HG03378 (cell line): Measurements from ENCODE around the gene SPATA31E1.
"Not testable (repeated sequence)": the region's sequence is repeated elsewhere in the genome, so short reads cannot be mapped to it uniquely, and the experiment has no call there.

Source experiments
- ATAC-seq: cut with Tn5 transposase; IDR thresholded peaks from one replicate; pipeline ENCODE4 v1.9.1; 2021; ENCODE audit warnings: mild to moderate bottlenecking, moderate library complexity; ENCODE audit not compliant: unreplicated experiment

SPATA31E1 gene

DNA sequence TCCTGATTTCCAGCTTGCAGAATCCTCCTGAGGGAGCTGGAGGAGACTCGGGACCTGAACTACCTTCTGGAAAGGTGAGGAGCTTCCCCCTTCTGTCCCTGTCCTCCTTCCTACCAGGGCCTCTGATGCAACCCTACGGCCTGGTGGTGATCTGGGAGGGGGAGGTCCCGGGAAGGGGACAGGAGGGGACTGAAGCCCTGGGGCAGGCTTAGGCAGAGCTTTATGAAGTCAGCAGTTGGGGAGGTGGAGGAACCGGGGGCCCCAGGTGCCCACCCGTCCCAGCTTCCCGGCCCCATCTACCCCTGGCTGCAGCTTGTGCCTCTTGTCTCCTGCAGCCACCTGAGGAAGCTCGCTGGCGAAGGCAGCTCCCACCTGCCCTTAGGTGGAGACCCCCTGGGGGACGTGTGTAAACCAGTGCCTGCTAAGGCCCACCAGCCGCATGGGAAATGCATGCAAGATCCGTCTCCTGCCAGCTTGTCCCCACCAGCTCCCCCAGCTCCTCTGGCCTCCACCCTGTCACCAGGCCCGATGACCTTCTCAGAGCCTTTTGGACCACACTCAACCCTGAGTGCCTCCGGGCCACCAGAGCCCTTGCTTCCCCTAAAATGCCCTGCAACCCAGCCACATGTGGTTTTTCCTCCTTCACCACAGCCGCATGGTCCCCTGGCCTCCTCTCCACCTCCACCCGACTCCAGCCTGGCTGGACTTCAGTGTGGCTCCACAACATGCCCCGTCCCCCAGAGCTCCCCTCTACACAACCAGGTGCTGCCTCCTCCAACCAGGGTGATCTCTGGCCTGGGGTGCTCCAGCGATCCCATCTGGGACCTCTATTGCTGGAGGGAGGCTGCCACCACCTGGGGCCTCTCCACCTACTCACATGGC lies 2.1 kb downstream of the SPATA31E1 start:
- ATAC-seq = no peak

DNA sequence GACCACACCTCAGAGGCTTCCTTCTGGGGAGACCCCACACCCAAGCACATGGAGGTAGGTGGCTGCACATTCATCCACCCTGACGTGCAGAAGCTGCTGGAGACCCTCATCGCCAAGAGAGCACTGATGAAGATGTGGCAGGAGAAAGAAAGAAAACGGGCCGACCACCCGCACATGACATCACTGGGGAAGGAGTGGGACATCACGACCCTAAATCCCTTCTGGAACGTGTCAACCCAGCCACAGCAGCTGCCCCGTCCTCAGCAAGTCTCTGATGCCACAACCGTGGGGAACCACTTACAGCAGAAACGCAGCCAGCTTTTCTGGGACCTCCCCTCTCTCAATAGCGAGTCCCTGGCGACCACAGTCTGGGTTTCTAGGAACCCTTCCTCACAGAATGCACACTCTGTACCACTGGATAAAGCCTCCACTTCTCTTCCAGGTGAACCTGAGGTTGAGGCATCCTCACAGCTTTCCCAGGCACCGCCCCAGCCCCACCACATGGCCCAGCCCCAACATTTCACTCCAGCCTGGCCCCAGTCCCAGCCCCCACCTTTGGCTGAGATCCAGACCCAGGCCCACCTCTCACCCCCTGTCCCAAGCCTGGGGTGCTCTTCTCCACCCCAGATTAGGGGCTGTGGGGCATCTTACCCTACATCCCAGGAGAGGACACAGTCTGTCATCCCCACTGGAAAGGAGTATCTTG lies 3.0 kb downstream of the SPATA31E1 start:
- ATAC-seq = no peak

DNA sequence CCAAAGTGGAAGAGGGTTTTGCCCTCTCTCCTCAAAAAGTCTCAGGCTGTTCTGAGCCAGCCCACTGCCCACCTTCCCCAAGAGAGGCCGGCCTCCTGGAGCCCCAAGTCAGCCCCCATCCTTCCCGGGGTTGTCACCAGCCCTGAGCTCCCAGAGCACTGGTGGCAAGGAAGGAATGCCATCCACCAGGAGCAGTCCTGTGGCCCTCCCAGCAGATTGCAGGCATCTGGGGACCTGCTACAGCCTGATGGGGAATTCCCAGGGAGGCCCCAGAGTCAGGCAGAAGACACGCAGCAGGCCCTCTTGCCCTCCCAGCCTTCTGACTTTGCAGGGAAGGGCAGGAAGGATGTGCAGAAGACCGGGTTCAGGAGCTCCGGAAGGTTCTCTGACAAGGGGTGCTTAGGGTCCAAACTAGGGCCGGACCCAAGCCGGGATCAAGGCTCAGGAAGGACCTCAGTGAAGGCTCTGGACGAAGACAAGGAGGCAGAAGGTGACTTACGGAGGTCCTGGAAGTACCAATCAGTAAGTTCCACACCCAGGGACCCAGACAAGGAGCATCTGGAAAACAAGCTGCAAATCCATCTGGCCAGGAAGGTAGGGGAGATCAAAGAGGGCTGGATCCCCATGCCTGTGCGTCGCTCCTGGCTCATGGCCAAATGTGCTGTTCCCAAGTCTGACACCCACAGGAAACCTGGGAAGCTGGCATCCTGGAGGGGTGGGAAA lies 3.7 kb downstream of the SPATA31E1 start:
- no peak for ATAC-seq

DNA sequence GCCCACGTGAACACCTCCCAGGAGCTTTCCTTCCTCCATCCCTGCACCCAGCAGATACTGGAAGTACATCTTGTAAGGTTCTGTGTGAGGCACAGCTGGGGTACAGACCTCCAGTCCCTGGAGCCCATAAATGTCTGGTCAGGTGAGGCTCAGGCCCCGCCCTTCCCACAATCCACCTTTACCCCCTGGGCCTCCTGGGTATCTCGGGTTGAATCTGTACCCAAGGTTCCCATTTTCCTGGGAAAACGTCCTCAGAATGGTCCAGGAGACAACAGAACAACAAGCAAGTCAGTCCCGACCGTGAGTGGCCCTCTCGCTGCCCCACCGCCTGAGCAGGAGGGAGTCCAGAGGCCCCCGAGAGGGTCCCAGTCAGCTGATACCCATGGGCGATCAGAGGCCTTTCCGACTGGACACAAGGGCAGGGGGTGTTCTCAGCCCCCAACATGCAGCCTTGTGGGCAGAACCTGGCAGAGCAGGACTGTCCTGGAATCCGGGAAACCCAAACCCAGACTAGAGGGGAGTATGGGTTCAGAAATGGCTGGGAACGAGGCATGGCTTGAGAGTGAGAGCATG lies 4.3 kb downstream of the SPATA31E1 start:
- ATAC-seq = no peak

DNA sequence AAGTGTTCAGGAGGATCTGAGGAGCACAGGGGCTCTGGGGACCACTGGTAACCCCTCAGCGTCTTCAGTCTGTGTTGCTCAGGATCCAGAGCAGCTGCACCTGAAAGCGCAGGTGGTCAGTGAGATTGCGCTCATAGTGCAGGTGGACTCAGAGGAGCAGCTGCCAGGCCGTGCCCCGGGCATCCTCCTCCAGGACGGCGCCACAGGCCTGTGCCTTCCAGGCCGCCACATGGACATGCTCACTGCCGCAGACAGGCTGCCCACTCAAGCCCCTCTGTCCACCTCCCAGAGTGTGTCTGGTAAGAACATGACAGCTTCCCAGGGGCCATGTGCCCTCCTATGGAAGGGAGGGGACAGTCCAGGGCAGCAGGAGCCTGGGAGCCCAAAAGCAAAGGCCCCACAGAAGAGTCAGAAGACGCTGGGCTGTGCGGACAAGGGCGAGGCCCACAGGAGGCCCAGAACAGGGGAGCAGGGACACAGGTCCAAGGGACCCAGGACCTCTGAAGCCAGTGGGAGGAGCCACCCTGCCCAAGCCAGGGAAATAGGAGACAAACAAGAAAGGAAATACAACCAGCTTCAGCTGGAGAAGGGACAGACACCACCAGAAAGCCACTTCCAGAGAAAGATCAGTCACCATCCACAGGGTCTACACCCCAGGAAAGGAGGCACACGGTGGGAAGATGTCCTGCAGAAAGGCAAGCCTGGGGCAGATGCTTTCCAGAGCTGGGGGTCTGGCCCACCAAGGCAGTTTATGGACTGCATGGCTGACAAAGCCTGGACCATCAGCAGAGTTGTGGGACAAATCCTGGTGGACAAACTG lies 5.2 kb downstream of the SPATA31E1 start:
- no peak for ATAC-seq

DNA sequence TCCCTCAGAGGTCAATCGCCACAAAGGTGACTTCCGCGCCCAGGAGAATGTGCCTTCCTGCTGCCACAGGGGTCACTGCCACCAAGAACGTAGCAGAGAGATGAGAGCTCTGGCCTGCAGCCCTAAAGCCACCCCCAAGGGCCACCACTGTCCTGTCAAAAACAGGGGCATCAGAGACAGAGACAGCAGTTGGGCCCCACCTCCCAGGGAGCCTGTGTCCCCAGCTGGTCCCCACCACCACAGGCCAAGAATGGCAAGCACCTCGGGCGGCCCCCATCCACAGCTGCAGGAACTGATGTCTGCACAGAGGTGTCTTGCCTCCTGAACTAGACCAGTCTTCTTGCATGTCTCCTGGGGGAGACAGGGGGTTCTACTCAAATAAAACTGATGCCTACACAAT lies 5.8 kb downstream of the SPATA31E1 start:
- no peak for ATAC-seq

DNA sequence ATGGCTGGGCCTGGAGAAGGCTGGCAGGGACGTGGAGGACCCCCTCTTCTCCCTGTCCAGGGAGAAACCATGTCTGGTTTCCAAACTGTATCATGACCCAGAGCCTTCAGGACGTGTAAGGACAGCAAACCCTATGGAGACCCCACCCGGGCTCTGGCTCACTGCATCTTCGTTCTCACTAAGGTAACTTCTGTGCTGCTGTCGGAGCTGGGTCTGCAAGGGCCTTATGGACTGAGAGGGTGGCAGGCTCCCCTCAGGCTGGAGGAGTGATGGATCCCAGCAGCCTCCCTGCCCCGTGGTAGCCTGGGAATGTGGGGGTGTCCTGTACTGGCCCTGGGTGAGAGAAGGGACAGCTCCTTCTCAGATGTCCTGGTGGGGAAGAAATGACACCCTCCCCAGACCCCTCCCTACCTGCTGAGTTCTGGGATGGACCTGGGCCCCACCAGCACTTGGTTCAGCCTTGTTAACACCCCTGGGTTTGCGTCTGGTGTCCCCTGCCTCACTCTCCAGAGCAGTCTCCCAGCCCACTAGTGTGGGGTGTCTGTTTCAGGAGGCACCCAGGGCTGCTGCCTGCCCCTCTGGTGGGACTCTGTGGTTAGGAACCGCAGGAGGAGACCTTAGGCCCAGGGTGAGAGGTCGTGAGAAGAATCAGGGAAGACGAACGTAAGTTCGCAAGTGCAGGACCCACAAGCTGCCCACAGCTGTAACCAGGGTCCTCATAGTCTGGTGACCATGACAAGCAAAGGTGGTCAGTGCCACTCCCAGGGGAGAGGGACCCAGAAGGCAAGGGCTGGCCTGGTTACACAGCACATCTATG lies 6.6 kb downstream of the SPATA31E1 start:
- no peak for ATAC-seq

DNA sequence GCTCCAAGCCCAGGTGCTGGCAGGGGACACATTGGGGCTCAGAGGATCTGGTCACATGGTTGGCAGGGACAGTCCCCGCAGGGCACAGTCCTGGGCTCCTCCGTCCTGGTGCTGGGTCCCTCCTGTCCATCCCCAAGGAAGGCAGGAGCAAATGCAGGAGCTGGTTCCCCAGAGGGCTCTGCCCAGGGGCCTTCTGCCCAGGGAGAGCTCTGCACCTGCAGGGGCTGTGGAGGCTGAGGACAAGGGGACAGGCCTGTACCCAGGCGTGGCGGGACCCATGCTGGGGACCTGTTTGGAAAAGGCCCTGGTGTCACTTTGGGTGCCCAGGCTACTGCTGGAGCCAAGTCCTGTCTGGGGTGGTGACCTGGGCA lies 7.2 kb downstream of the SPATA31E1 start:
- no peak for ATAC-seq

DNA sequence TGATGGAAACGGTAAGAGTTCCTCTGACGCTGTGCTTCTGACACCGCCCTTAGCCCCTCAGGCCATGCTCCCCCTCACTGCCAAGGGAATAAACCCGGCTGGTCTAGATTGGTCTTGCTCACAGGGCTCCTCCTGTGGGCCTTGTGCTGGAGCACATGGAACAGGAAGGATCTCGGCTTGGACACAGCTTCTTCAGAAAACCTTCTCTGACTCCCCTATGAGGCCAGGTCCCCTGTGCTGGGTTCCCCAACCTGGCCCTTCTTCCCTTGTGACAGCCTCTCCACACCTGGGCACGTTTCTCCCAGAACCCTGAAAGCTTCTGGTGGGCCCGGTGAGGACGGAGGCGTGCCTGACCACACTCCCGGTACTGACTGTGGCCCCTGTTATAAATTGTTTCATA lies 8.2 kb downstream of the SPATA31E1 start:
- ATAC-seq = no peak

DNA sequence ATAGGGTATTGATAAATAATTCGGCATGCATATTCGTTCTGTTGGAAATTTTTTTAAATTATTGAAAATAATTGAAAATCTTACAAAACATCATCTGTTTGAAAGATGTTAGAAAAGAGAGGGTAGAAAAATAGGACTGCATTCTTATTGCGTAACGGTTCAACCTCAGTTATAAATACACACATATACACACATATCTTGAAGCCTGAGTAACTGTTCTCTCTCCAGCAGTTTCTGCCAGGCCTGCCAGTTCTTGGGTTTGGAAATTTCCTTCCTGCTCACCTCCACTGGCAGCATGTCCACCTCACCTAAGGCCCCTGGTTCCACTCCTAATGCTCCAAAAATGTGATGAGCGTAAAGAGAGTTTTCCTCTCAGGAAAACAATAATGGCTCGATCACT lies 9.1 kb downstream of the SPATA31E1 start:
- ATAC-seq = no peak

DNA sequence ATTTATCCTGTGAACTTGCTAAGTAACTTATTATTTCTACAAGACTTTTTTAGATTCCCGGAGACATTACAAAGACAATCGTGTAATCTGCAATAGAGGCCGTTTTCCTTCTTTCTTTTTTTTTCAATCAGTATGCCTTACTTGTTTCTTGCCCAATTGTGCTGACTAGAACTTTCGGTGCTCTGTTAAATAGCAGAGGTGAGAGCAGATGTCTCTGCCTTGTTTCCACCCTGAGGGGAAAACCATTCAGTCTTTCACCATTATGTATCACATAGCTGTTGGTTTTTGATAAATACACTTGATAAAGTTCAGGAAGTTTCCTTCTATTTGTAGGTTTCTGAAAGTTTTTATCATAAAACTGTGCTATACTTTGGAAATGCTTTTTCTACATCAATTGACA lies 10.3 kb downstream of the SPATA31E1 start:
- ATAC-seq = no peak

DNA sequence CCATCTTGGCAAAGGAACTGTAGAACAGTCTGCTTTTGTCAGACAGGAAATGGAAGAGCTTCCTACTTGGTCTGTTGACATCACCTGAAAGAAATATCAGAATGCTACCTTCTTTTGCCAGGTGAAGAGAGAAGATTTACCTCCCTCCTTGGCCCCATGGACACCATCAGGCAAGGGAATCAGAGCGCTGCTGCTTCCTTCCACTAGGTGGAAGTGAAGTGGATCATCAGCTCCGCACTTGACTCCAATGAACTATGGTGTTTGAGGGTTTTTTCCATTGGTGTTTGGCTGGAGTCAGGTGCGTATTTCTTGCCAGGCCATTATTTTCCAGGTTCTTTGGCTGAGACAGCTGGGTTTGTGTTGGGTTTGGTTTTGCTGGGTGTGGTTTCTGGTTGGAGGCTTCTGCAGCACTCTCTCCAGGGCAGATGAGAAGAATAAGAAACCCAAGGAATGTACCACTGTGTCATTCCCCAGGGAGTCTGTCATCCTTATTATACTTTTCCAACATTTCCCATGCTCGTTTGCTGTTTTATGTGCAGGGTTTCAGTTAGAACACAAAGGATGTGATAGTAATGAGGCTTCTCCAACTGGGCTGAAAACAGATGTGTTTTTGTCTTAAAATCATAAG lies 12.4 kb downstream of the SPATA31E1 start:
- ATAC-seq = no peak

DNA sequence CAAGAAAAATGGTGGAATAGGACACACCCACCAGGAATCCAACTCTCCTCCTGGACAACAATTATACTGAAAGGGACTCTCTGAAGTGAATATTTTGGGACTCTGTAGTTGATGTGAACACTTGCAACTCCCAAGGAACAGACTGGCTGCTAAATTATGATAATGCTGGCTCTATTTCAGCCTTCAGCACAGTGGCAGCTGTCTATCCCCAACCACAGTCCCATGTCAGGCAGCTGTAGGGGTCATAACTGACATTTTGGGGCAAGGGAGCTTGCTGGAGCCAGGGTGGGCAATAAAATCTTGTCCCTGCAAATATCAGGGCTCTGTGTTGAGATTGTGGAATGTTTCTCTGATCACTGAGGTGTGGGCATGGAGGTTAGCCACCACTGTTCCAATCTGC lies 14.2 kb downstream of the SPATA31E1 start:
- no peak for ATAC-seq

DNA sequence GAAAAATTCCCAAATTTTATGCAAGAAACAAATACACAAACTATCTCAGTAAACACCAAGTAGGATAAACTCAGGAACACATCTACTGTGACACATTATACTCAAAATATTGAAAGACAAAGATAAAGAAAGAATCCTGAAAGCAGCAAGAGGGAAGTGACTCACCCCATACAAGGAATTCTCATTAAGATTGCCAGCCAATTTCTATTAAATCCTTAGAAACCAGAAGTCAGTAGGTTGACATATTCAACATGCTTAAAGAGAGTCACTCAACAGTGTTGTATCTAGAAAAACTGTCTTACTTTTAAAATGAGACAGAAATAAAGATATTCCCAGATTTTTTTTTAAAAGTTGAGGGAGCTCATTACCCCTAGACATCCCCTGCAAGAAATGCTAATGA lies 15.5 kb downstream of the SPATA31E1 start:
- ATAC-seq = no peak

DNA sequence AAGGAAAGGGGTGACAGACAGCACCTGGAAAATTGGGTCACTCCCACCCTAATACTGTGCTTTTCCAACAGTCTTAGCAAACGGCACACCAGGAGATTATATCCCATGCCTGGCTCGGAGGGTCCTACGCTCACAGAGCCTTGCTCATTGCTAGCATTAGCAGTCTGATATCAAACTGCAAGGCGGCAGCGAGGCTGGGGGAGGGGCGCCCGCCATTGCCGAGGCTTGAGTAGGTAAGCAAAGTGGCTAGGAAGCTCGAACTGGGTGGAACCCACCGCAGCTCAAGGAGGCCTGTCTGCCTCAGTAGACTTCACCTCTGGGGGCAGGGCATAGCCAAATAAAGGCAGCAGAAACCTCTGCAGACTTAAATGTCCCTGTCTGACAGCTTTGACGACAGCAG lies 19.7 kb downstream of the SPATA31E1 start:
- ATAC-seq = not testable (repeated sequence)

DNA sequence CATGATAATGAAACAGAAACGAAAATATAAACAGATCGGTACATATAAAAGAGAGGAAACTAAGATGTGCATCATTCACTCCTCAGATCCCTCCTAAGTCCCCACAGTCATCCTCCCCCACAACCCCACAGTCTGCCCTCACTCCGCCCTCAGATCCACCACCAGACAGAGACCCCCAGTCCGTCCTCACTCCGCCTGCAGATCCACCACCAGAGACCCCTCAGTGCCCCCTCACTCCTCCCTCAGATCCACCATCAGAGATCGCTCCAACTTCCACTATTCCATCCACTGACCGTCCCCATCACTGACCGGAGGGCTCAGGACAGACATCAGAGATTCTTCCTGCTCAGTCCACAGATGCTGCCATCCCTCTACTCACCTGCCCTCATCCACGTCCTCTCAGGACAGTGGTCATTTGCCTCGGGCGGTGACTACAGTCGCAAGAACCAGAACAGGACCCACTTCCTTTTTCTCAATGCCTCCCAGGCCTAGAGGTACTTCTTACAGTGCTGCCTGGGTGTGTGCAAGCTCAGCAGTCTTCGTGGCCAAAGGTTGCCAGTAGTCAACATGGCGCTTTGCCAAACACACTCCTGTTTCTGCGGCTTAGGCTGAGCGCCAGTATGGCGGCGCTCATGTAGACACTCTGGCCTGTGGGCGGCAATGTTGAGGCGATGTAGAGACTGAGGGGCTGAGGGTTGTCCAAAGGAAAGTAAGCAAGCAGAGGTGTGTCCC lies 26.8 kb downstream of the SPATA31E1 start:
- no peak for ATAC-seq

DNA sequence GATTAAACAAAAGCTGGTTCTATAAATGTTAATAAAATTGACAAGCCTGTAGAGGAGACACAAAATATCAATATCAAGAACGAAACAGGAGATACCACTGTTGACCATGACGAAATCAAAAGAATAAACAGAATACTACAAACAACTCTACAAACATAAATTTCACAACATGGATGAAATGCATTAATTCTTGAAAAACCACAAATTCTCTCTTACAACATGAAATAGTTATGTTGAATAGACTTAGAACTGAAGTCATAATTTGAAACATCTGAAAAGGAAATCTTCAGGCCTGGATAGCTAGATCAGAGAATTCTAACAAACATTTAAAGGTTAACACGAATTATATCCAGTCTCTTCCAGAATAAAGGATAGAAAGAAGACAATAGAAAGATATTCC lies 28.1 kb downstream of the SPATA31E1 start:
- no peak for ATAC-seq

DNA sequence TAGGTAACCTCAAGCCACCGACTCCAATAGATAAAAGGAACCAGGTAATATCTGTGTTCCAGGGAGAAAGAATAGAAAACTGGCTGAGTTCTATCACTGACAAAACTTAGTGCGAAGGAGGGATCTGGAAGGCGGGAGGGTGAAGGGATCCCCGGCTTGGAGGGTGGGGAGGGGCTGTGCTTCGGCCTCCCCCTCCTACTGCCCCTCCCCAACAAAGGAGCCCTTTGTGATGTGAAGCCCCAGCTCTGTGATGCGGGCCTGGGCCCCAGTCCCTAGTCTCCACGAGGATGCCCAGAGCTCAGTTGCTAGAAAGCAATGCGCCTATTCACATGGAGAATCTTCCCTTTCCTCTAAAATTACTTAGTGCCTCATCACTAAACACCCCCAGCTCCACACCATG lies 35.0 kb downstream of the SPATA31E1 start, which contains the start of gene SPATA31C1:
SPATA31C1 (plus strand) TSS at position 301 of the 400 bp plus-strand sequence.
- ATAC-seq = not testable (repeated sequence)
